DMS79 treated with DMSO at 0.1 percent for 48 hours (cell line): Measurements from ENCODE around the gene SRSF3.

Experiments
- DNase-seq: peaks from one replicate; lab custom pipeline; 2025; lab: John Stamatoyannopoulos, UW

SRSF3 gene

DNA sequence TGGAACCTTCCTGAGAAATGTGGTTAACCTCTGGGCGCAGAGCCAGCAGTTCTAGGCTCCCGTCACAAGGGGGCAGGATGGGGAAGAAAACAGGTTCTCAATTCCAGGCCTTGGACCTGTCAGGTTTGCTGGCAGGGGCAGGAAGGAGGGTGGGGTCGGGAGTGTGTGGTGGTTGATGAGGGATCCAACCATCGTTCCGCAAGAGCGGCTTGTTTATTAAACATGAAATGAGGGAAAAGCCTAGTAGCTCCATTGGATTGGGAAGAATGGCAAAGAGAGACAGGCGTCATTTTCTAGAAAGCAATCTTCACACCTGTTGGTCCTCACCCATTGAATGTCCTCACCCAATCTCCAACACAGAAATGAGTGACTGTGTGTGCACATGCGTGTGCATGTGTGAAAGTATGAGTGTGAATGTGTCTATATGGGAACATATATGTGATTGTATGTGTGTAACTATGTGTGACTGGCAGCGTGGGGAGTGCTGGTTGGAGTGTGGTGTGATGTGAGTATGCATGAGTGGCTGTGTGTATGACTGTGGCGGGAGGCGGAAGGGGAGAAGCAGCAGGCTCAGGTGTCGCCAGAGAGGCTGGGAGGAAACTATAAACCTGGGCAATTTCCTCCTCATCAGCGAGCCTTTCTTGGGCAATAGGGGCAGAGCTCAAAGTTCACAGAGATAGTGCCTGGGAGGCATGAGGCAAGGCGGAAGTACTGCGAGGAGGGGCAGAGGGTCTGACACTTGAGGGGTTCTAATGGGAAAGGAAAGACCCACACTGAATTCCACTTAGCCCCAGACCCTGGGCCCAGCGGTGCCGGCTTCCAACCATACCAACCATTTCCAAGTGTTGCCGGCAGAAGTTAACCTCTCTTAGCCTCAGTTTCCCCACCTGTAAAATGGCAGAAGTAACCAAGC lies 29.6 kb downstream of the SRSF3 start:
- DNase-seq, result peak; percentile 86

- DNase-seq, result no peak
These were observed 30.4 kb downstream of the SRSF3 start for GRCh38 chr6:36624461-36625157.

GRCh38 chr6:36625158-36625919 lies 31.2 kb downstream of the SRSF3 start:
- peak; percentile 85 for DNase-seq

DNA sequence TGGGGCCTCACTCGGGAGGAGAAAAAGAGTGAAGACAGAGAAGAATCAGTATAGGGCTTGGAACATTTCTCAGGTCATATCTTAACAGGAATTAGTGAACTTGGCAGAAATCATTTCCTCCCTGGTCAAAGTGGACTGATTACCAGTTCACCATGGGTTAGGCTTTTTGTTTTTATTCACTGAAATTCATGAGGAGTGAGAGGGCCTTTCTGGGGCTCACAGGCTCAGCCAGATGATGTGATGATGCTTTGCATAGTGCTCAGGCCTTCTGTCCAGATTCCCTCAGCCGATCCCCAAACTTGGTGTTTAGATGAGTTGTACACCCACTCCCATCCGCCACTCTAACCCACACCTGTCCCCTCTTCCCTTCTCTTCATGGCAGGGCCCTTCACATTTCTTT lies 32.5 kb downstream of the SRSF3 start:
- DNase-seq, result no peak

DNA sequence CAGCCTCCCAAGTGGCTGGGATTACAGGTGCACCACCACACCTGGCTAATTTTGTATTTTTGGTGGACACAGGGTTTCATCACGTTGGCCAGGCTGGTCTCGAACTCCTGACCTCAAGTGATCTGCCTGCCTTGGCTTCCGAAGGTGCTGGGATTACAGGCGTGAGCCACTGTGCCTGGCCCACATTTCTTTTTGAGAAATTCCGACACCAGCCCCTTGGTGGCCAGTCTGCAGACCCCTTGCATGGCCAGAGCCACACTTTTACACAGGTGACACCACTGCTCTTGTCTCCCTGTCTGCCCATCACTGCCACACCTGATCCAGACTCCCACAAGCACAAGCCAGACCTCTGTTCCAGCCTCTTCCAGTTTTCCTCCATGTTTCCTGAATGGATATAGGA lies 33.0 kb downstream of the SRSF3 start:
- DNase-seq, result no peak

DNA sequence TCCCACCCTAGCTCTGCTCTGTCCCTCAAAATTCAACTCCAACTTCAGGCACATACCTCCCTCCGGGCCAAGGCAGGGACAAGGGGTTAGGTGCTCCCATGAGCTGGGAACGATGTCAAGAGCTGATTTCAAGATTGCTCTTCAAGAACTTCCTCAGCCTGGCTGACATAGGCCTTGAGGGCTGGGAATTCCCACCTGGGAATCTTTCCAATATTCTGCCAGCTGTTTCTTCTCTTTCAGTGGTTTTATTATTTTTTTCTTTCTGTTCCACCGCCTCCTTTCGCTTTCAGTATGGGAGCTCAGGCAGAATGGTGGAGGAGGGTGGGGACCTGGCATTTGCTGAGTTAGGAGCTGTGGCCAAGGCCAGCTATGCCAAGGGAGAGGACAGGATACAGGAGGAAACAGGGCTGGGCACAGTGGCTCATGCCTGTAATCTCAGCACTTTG lies 33.7 kb downstream of the SRSF3 start:
- DNase-seq, result peak; percentile 91

DNA sequence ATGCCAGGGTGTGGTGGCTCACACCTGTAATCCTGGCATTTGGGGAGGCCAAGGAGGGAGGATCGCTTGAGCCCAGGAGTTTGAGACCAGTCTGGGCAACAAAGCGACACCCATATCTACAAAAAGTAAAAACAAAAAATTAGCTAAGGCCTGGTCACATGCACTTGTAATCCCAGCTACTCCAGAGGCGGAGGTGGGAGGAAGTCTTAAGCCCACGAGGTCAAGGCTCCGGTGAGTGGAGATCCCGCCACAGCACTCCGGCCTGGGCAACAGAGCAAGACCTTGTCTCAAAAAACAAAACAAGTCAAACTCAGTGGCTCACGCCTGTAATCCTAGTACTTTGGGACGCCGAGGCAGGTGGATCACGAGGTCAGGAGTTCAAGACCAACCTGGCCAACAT lies 35.6 kb downstream of the SRSF3 start:
- DNase-seq, result no peak

DNA sequence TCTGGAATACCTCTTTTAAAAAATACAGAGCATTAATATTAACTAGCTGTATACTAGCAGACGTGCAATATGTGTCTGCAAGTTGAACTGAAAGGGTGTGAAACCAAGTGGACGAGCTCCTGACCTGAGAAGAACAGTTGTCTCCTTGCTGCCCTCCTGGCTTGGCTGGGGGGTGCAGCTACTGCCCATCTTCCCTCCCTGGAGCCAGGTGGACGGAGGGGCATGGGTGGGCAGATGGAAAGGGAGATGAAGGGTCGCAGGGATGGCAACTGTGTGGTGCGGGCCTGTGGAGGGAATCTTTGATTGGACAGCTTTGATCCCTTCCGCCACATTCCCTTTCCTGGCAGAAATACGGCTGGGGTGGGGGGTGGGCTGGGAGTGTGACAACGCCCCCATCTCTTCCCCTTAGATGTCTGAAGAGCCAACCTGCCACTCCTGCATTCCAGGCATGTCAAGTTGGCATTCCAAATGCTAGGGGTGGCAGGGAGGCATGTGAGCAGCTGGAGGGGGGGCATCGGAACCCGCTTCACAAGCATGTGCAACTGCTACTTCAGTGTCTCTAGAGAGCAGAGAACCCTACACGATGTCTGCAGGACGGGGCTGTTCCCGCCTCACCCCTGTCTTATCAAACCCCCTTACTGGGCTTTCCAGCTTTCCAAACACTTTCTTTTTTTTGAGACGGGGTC lies 37.3 kb downstream of the SRSF3 start:
- no peak for DNase-seq

DNA sequence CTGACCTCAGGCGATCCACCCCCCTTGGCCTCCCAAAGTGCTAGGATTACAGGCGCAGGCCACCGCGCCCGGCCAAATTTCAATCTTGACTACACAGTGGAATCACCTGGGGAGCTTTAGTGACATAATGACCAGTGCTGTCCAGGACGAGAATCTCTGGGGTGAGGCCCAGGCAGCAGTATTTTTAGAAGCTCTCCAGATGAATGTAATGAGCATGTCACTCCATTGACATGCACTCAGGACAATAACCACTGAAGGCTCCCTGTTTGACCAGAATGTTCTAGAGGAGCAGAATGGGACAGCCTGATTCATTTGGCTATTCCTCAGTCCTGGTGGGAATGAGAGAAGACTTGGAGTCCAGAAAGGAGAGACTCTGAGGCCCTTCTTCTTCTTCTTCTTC lies 39.2 kb downstream of the SRSF3 start:
- DNase-seq, result no peak

GRCh38 chr6:36633915-36634314 lies 39.8 kb downstream of the SRSF3 start:
- peak; percentile 70 for DNase-seq

DNA sequence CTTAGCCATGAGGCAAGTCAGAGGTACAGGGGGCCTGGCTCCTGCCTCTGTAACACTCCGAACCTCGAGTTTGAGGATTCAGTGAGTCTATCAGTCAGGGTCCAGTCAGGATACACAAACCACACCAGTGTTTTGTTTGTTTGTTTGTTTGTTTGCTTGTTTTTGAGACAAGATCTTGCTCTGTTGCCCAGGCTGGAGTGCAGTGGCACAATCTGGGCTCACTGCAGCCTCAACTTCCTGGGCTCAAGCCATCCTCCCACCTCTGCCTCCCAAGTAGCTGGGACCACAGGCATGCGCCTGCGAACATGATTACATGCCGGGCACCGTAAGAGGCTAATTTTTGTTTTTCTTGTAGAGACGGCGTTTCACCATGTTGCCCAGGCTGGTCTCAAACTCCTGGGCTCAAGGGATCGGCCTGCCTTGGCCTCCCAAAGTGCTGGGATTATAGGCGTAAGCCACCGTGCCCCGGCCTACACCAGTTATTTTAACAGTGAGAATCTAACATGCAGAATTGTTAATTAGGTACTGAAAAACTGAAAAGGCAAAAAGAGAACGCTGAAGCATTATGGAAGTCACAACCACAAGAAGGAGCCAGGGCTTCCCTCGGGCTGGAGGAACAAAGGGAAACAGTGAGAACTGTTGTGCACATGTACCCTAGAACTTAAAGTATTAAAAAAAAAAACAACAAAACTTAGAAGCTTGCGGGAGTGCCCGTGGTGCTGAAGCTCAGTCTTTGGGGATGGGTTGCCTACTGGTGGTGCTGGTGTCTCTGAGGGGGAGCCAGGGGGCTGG lies 40.4 kb downstream of the SRSF3 start:
- no peak for DNase-seq

- no peak for DNase-seq
These were observed 42.1 kb downstream of the SRSF3 start for GRCh38 chr6:36636283-36636682.

GRCh38 chr6:36636687-36637418 lies 42.7 kb downstream of the SRSF3 start:
- DNase-seq, result no peak

DNA sequence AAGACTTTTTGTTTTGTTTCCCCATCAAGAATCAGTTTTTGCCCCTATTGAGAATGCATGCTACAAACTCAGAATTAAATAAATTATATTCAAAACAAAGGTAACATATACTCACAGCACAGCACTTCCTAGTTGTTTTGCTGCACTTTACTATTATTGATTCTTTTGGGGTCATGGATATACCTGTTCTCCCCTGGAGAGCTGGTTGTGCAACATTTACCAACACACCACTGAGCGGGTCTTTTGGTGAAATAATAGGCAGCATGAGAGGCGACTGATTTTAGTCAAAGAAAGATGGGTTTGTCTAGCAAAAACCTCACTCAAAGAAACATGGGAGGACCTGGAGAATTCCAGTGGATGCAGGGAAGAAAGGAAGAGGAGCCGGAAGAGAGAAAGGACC lies 44.4 kb downstream of the SRSF3 start:
- no peak for DNase-seq

GRCh38 chr6:36639171-36639808 lies 45.1 kb downstream of the SRSF3 start:
- DNase-seq, result no peak

DNA sequence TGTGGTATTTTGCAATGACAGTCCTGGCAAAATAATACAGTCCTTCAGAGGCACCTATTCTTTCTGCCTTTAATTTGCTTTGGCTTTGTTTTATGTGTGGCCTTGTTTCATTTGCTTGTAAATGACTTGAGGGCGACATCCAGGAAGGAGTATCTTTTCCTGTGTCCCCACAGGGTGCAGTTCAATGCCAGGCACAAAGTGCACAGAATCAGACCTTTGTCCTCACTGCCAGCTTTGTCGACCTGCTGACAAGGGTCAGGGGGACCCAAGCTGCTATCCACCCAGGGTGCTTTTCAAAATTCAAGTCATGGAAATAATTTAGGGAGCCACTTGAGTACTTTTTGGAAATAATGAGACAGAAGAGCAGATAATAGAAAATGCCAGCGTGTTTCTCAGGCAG lies 47.4 kb downstream of the SRSF3 start:
- DNase-seq, result no peak

DNA sequence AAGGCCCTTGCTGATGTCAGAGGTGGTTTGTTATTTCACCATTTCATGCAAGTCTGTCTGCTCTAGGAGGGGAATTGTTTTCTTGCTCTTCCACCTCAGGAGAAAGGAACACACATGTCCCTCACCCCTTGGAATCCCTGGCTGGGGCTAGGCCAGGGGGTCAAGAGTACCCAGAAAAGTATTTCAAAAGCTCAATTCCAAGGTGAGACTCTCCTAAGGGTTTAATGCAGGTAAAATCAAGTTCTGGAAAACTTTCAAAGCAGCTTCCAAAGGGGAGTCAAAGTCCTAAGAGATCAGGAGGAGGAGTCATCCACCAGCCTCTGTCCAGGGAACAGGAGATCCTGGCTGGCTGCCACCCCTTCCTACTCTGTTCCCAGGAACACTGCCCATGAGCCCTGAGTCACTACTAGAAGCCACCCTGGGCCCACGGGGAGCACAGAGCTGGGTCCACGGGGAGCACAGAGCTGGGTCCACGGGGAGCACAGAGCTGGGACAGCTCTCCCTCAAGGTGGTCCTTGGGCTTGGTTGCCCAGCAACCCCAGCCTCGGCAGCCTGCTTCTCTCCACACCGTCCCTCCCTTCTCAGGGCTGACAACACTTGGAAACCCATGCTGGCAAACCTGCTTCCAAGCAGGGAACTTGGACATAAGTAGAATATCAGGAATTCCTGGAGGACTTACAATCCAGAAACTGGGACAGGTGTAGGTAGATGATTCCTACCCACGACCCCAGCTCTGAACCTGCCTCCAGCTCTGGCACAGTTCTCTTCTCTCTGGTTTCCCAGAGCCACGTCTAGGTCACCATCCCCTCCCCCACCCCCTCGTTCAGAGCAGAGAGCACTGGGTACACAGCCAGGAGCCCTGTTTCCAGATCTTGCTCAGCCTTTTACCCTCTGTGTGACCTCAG lies 49.0 kb downstream of the SRSF3 start:
- DNase-seq, result no peak

DNA sequence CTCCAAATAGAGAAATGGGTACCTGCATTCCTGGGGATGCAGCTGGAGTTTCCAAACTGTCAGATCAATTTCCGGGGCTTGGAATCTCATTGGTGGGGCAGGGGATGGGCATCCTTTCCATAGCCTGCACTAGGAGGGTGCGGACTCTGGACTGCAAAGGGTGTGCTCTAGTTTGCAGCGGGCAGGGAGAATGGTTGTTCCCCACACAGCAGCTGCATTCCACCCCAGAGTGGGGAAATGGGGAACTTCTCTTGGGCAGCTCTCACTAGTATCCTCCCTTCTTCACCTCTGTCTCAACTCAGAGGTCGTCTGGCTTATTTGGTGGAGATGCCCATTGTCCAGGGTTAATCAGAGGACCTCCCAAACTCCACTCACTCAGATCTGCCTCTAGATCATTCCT lies 49.8 kb downstream of the SRSF3 start:
- DNase-seq, result no peak

DNA sequence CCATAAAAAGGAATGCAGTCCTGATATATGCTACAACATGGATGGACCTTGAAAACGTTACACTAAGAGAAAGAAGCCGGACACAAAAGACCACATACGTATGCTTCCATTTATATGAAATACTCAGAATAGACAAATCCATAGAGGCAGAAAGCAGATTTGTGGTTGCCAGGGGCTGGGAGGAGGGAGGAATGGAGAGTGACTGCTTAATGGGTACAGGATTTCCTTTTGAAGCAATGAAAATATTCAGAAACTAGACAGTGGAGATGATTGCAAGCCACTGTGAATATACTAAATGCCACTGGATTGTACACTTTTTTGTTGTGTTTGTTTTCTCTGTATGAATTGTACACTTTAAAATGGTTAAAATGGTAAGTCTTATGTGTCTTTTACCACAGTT lies 54.9 kb downstream of the SRSF3 start:
- no peak for DNase-seq
